ENCODE results near the gene MARS2.
"Not testable (repeated sequence)": the region's sequence is repeated elsewhere in the genome, so short reads cannot be mapped to it uniquely, and the experiment has no call there.

The MARS2 gene

GRCh38 chr2:197675711-197676188 is 29.4 kb upstream of the MARS2 start:
- Histone ChIP-seq H3K36me3 (ENCODE audit: insufficient read depth, low read depth, low read length) (no peaks in the 10 kb centered on the region), H3K27me3 (ENCODE audit: insufficient read depth, low read length) (no peaks in the 10 kb centered on the region), H3K9me3 (ENCODE audit: insufficient read depth, low read depth, low read length) (no peaks in the 10 kb centered on the region), H3K4me3 (ENCODE audit: low read length) (peak overlapping the region; percentile 59), H3K9ac (ENCODE audit: low read depth, low read length) (peak overlapping the region; percentile 68; the same call in 1 of the 2 replicates), H3K4me1 (ENCODE audit: insufficient read depth, low read length) (peaks cover 22% of the 10 kb centered on the region), H3K27ac (ENCODE audit: low read length) (no peak overlapping the region)

DNA sequence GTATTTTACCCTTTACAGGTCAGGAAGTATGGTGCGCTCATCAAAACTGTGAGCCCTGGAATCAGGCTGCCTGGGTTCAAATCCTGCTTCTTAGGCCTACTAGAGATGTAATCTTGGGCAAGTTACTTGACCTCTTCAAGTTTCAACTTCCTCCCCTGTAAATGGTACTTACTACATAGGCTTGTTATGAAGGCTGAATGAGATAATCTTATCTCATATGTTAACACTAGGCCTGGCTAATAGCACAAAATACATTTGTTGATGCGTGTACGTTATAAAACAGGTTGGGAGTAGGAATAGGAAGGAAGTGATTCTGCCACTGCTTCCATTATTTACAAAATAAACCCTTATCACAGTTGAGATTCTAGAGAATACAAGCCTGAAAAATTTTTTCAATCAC is 28.1 kb upstream of the MARS2 start:
- Histone ChIP-seq H3K9me3 (ENCODE audit: insufficient read depth, low read depth, low read length) (no peaks in the 10 kb centered on the region), H3K4me1 (ENCODE audit: insufficient read depth, low read length) (peaks cover 22% of the 10 kb centered on the region), H3K9ac (ENCODE audit: low read depth, low read length) (no peak overlapping the region), H3K36me3 (ENCODE audit: insufficient read depth, low read depth, low read length) (no peaks in the 10 kb centered on the region), H3K27me3 (ENCODE audit: insufficient read depth, low read length) (no peaks in the 10 kb centered on the region), H3K27ac (ENCODE audit: low read length) (no peak overlapping the region), H3K4me3 (ENCODE audit: low read length) (no peak overlapping the region)

GRCh38 chr2:197677483-197677882 is 27.7 kb upstream of the MARS2 start:
- Histone ChIP-seq H3K27me3 (ENCODE audit: insufficient read depth, low read length) (no peaks in the 10 kb centered on the region), H3K9ac (ENCODE audit: low read depth, low read length) (no peak overlapping the region), H3K36me3 (ENCODE audit: insufficient read depth, low read depth, low read length) (no peaks in the 10 kb centered on the region)

GRCh38 chr2:197695206-197695605 is 10.0 kb upstream of the MARS2 start:
- H3K4me1 ChIP-seq (ENCODE audit: insufficient read depth, low read length); H3K27ac ChIP-seq (ENCODE audit: low read length); H3K36me3 ChIP-seq (ENCODE audit: insufficient read depth, low read depth, low read length); H3K4me3 ChIP-seq (ENCODE audit: low read length); H3K9me3 ChIP-seq (ENCODE audit: insufficient read depth, low read depth, low read length); H3K9ac ChIP-seq (ENCODE audit: low read depth, low read length); H3K27me3 ChIP-seq (ENCODE audit: insufficient read depth, low read length): not testable (repeated sequence)

More at GRCh38 chr2:197677483-197677882, 27.7 kb upstream of the MARS2 start:
- H3K9me3 ChIP-seq (ENCODE audit: insufficient read depth, low read depth, low read length): no peaks in the 10 kb centered on the region
- peaks cover 22% of the 10 kb centered on the region for H3K4me1 ChIP-seq (ENCODE audit: insufficient read depth, low read length)
- H3K4me3 ChIP-seq (ENCODE audit: low read length): no peak overlapping the region
- H3K27ac ChIP-seq (ENCODE audit: low read length): no peak overlapping the region

GRCh38 chr2:197695971-197696370 is 9.2 kb upstream of the MARS2 start:
- not testable (repeated sequence) for H3K27me3 ChIP-seq (ENCODE audit: insufficient read depth, low read length); H3K36me3 ChIP-seq (ENCODE audit: insufficient read depth, low read depth, low read length); H3K4me3 ChIP-seq (ENCODE audit: low read length); H3K4me1 ChIP-seq (ENCODE audit: insufficient read depth, low read length); H3K9ac ChIP-seq (ENCODE audit: low read depth, low read length); H3K27ac ChIP-seq (ENCODE audit: low read length); H3K9me3 ChIP-seq (ENCODE audit: insufficient read depth, low read depth, low read length)

DNA sequence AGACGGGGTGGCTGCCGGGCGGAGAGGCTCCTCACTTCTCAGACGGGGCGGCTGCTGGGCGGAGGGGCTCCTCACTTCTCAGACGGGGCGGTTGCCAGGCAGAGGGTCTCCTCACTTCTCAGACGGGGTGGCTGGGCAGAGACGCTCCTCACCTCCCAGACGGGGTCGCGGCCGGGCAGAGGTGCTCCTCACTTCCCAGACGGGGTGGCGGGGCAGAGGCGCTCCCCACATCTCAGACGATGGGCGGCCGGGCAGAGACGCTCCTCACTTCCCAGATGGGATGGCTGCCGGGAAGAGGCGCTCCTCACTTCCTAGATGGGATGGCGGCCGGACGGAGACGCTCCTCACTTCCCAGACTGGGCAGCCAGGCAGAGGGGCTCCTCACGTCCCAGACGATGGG is 8.6 kb upstream of the MARS2 start:
- H3K27ac ChIP-seq (ENCODE audit: low read length); H3K9ac ChIP-seq (ENCODE audit: low read depth, low read length); H3K4me1 ChIP-seq (ENCODE audit: insufficient read depth, low read length); H3K4me3 ChIP-seq (ENCODE audit: low read length); H3K36me3 ChIP-seq (ENCODE audit: insufficient read depth, low read depth, low read length); H3K27me3 ChIP-seq (ENCODE audit: insufficient read depth, low read length); H3K9me3 ChIP-seq (ENCODE audit: insufficient read depth, low read depth, low read length): not testable (repeated sequence)

- not testable (repeated sequence) for H3K27me3 ChIP-seq (ENCODE audit: insufficient read depth, low read length); H3K4me1 ChIP-seq (ENCODE audit: insufficient read depth, low read length); H3K4me3 ChIP-seq (ENCODE audit: low read length); H3K9me3 ChIP-seq (ENCODE audit: insufficient read depth, low read depth, low read length); H3K27ac ChIP-seq (ENCODE audit: low read length); H3K9ac ChIP-seq (ENCODE audit: low read depth, low read length); H3K36me3 ChIP-seq (ENCODE audit: insufficient read depth, low read depth, low read length)
Measured at GRCh38 chr2:197699724-197700123, 5.4 kb upstream of the MARS2 start.

DNA sequence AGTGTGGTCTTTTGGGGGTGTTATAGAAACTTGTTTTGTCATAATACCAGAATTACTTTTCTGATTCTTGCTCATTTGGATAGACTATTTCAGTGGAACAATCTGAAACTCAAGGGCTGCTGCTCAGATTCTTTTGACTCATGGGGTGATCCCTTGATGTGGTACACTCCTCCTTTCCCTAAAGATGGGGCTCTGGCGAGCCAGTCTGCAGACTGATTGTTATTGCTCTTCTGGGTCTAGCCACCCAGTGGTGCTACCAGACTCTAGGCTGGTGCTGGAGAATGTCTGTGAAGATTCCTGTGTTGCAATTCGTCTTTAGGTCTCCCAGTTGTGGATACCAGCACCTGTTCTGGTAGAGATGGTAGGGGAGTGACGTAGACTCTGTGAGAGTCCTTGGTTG is 4.2 kb upstream of the MARS2 start:
- H3K4me3 ChIP-seq (ENCODE audit: low read length): no peak overlapping the region
- no peak overlapping the region for H3K9ac ChIP-seq (ENCODE audit: low read depth, low read length)
- no peak overlapping the region for H3K27ac ChIP-seq (ENCODE audit: low read length)
- H3K36me3 ChIP-seq (ENCODE audit: insufficient read depth, low read depth, low read length): no peaks in the 10 kb centered on the region
- H3K9me3 ChIP-seq (ENCODE audit: insufficient read depth, low read depth, low read length): no peaks in the 10 kb centered on the region
- peaks cover 8% of the 10 kb centered on the region; the same call in 1 of the 2 replicates for H3K4me1 ChIP-seq (ENCODE audit: insufficient read depth, low read length)
- no peaks in the 10 kb centered on the region for H3K27me3 ChIP-seq (ENCODE audit: insufficient read depth, low read length)

DNA sequence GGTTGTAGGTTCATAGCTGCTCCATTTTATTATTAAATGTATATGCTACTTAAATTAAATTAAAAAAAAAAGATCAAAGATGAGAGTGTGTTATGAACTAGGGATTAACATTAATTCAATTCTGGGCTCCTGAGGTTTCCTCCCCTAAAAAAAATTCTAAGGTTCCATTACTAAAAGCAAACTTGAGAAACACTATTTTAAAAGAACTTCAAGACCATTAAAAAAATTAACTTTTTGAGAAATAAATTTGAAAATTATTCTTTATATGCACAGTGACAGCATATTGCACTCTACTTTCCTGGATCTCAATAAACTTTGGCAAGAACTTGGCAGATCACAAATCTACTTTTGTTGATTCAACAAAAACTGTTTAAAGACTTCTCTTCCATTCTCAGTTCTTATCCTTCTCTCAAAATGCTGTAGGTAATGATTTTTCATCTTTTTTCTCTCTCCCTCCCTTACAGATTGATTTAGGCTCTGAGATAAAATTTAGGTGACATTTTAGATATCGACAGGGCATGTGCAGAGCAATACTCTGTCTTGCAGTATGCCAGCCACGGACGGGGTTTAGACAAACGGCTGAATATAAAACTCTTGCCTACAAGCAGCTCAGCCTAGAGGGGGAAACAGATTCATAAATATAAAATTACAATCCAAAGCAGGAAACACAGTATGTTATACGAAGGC is 592 bp upstream of the MARS2 start:
- Histone ChIP-seq H3K36me3 (ENCODE audit: insufficient read depth, low read depth, low read length) (peaks cover 10% of the 10 kb centered on the region; the same call in 1 of the 2 replicates), H3K9ac (ENCODE audit: low read depth, low read length) (peak overlapping the region; percentile 96; the same call in 1 of the 2 replicates), H3K27me3 (ENCODE audit: insufficient read depth, low read length) (no peaks in the 10 kb centered on the region), H3K4me3 (ENCODE audit: low read length) (peak overlapping the region; percentile 93), H3K4me1 (ENCODE audit: insufficient read depth, low read length) (peaks cover 26% of the 10 kb centered on the region), H3K9me3 (ENCODE audit: insufficient read depth, low read depth, low read length) (no peaks in the 10 kb centered on the region), H3K27ac (ENCODE audit: low read length) (peak overlapping the region; percentile 94)

- Histone ChIP-seq H3K9ac (ENCODE audit: low read depth, low read length) (peak overlapping the region; percentile 85; the same call in 1 of the 2 replicates), H3K9me3 (ENCODE audit: insufficient read depth, low read depth, low read length) (no peaks in the 10 kb centered on the region), H3K4me1 (ENCODE audit: insufficient read depth, low read length) (peaks cover 26% of the 10 kb centered on the region), H3K27ac (ENCODE audit: low read length) (no peak overlapping the region), H3K4me3 (ENCODE audit: low read length) (peak overlapping the region; percentile 93), H3K36me3 (ENCODE audit: insufficient read depth, low read depth, low read length) (peaks cover 18% of the 10 kb centered on the region; the same call in 1 of the 2 replicates), H3K27me3 (ENCODE audit: insufficient read depth, low read length) (no peaks in the 10 kb centered on the region)
Measured at GRCh38 chr2:197705912-197706838, 1.0 kb downstream of the MARS2 start.

GRCh38 chr2:197706839-197707207 is 1.7 kb downstream of the MARS2 start:
- Histone ChIP-seq H3K36me3 (ENCODE audit: insufficient read depth, low read depth, low read length) (peaks cover 25% of the 10 kb centered on the region), H3K4me3 (ENCODE audit: low read length) (peak overlapping the region; percentile 93), H3K27ac (ENCODE audit: low read length) (no peak overlapping the region), H3K4me1 (ENCODE audit: insufficient read depth, low read length) (peaks cover 26% of the 10 kb centered on the region), H3K27me3 (ENCODE audit: insufficient read depth, low read length) (no peaks in the 10 kb centered on the region), H3K9ac (ENCODE audit: low read depth, low read length) (peak overlapping the region; percentile 85; the same call in 1 of the 2 replicates), H3K9me3 (ENCODE audit: insufficient read depth, low read depth, low read length) (no peaks in the 10 kb centered on the region)

All from iPS-20b (cell line).